ENCODE data around the gene PTPRA. TPM values are rescaled to one million over a fixed set of nuclear protein-coding genes. Genes with fewer than 3 reads are reported as not detected.

The PTPRA gene
- total RNA-seq, 1 donor from 2014 or later = 43.6 TPM

DNA sequence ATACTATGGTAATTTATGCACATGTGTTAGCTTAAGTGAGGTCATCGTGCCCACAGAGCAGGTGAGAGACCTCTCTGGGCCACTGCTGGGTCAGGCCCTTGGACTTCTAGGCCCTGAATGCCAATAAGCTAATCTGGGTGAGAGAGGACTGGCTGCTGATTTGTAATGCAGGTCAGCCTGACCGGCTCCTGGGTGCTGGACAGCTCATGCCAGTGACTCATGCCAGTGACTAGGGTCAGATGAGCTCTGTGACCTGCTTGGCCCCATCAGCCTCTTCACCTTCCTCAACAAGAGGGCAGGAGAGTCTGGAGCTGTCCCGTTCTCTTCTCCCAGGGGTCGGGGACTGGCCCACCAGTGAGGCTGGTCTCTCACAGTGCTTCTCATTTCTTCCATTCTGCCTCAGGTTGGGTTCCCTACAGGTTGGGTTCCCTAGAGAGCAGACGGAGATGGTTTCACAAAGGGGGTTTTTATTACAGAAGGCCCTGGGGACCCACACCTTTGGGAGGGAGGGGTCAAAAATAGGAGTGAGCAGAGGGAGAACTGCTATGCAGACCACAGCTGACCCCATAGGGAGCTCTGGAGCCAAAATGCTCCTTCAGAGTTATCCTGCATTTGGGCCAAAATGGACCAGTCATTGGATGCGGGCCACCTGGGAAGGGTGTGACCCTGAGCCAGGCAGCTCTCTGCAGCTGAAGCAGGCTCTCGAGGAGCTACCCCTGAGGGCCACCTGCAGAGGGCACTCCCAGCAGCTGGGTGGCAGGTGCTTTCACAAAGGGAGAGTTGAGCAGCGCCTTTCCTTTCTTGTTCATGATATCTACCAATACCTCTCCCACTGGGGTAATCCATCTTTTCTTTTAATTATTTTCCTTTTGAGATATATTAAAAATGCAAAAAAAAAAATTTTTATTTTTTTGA, 196.0 kb downstream of the PTPRA start:
- H3K9me3 Mint-ChIP-seq = no peaks in the 10 kb centered on the region
- H3K4me1 Mint-ChIP-seq = peaks cover 52% of the 10 kb centered on the region
- ChIA-PET CTCF (interaction anchor here (0.5 kb wide), 1 partner anchor 625 kb away, joined by 3 read pairs; no protein-coding TSS in a partner anchor), POLR2A (no interaction called here)
- no peaks in the 10 kb centered on the region for H3K36me3 Mint-ChIP-seq (ENCODE audit: low read depth)
- DNase-seq = no peak
- intact Hi-C loops (cut with micrococcal nuclease) = loop anchor here (1.0 kb wide), 1 partner anchor 46 kb away; no protein-coding TSS in a partner anchor
- ATAC-seq (ENCODE audit: low read depth) = peak; percentile 18
- TF ChIP-seq CTCF (IDR thresholded peaks at IDR 0.05) = no peak
- no peak overlapping the region for H3K4me3 Mint-ChIP-seq
- peaks cover 4% of the 10 kb centered on the region for H3K27me3 Mint-ChIP-seq
- H3K27ac Mint-ChIP-seq = no peak overlapping the region

DNA sequence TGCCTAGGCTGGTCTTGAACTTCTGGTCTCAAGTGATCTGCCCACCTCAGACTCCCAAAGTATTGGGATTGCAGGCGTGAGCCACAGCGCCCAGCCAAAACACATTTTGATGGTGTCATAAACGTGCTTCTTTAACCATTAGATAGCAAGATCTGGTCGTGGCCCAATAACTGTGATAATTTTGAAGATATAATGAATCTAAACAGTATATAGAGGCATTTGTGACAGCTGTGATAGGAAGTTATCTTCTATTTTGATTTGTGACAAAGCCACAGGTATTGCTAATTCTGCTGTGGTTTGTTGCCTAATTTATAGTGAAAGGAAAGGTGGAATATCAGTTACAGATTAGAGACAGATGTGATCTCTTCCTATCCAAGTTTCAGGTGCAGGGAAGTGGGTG, 197.4 kb downstream of the PTPRA start:
- TF ChIP-seq CTCF (IDR thresholded peaks at IDR 0.05) = no peak
- ATAC-seq (ENCODE audit: low read depth) = no peak
- Mint-ChIP-seq H3K27ac (peak overlapping the region; percentile 18), H3K4me1 (peaks cover 44% of the 10 kb centered on the region), H3K36me3 (ENCODE audit: low read depth) (no peaks in the 10 kb centered on the region), H3K9me3 (no peaks in the 10 kb centered on the region), H3K4me3 (peak overlapping the region; percentile 81), H3K27me3 (peaks cover 6% of the 10 kb centered on the region)
- ChIA-PET CTCF (no interaction called here), POLR2A (interaction anchor here (1.5 kb wide), 1 partner anchor 419 kb away, joined by 3 read pairs; the partner anchor contains the start of gene NOP56)
- intact Hi-C loops (cut with micrococcal nuclease) = no loop called here
- no peak for DNase-seq

- H3K9me3 Mint-ChIP-seq = no peaks in the 10 kb centered on the region
- peaks cover 7% of the 10 kb centered on the region for H3K27me3 Mint-ChIP-seq
- intact Hi-C loops (cut with micrococcal nuclease) = no loop called here
- TF ChIP-seq CTCF (IDR thresholded peaks at IDR 0.05) = no peak
- peaks cover 44% of the 10 kb centered on the region for H3K4me1 Mint-ChIP-seq
- H3K4me3 Mint-ChIP-seq = peak overlapping the region; percentile 81
- DNase-seq (no peak), ATAC-seq (ENCODE audit: low read depth) (no peak)
- H3K36me3 Mint-ChIP-seq (ENCODE audit: low read depth) = no peaks in the 10 kb centered on the region
- CTCF ChIA-PET = interaction anchor here (1.7 kb wide), 1 partner anchor 17 kb away, joined by 5 read pairs; no protein-coding TSS in a partner anchor
- POLR2A ChIA-PET = interaction anchor here (1.5 to 1.9 kb wide), 2 partner anchors 26 to 419 kb away, joined by 3 to 7 read pairs; partner anchors contain the start of genes MRPS26 and NOP56
- H3K27ac Mint-ChIP-seq = peak overlapping the region; percentile 18
Measured at GRCh38 chr20:3071266-3071609, 198.0 kb downstream of the PTPRA start.

DNA sequence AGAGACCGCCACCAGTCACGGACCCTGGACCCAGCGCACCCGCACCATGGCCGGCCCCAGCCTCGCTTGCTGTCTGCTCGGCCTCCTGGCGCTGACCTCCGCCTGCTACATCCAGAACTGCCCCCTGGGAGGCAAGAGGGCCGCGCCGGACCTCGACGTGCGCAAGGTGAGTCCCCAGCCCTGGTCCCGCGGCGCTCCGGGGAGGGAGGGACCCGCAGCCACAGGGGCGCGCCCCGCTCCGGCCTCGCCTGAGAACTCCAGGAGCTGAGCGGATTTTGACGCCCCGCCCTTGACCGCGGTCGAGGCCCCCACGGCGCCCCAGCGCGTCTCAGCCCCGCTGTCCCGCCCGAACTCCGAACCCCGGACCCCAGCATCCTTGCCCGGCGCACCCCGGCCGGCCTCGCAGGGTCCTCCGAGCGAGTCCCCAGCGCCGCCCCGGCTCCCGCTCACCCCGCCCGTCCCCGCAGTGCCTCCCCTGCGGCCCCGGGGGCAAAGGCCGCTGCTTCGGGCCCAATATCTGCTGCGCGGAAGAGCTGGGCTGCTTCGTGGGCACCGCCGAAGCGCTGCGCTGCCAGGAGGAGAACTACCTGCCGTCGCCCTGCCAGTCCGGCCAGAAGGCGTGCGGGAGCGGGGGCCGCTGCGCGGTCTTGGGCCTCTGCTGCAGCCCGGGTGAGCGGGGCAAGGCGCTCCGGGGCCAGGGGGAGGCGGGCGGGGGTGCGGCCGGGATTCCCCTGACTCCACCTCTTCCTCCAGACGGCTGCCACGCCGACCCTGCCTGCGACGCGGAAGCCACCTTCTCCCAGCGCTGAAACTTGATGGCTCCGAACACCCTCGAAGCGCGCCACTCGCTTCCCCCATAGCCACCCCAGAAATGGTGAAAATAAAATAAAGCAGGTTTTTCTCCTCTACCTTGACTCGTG, 198.6 kb downstream of the PTPRA start, which contains the start of gene OXT:
OXT (plus strand) TSS at position 11 of the 920 bp plus-strand sequence; CDS start at position 47, 36 bp downstream.
- H3K4me3 Mint-ChIP-seq = peak within 1 kb of the TSS; percentile 81
- H3K27ac Mint-ChIP-seq = peak within 1 kb of the TSS; percentile 66
- peaks cover 10% of the 10 kb centered on the region for H3K27me3 Mint-ChIP-seq
- no peaks in the 10 kb centered on the region for H3K36me3 Mint-ChIP-seq (ENCODE audit: low read depth)
- TF ChIP-seq CTCF (IDR thresholded peaks at IDR 0.05) = no peak
- H3K9me3 Mint-ChIP-seq = no peaks in the 10 kb centered on the region
- CTCF ChIA-PET = interaction anchor here (1.7 kb wide), 1 partner anchor 18 kb away, joined by 5 read pairs; no protein-coding TSS in a partner anchor
- intact Hi-C loops (cut with micrococcal nuclease) = no loop called here
- POLR2A ChIA-PET = interaction anchor here (0.5 to 1.9 kb wide), 5 partner anchors 26 to 1254 kb away, joined by 3 to 7 read pairs (median 3); partner anchors contain the start of genes MRPS26 and NOP56
- DNase-seq = peak; percentile 56
- H3K4me1 Mint-ChIP-seq = peaks cover 42% of the 10 kb centered on the region
- ATAC-seq (ENCODE audit: low read depth) = peak; percentile 79

Measured in activated B cell treated with CpG ODN at 0.5 μM for 24 hours (primary cell).